OCI-LY3 (cell line): ENCODE measurements around the gene IQSEC1.

Experiments
- EZH2phosphoT487 ChIP-seq: fragments of 200-600 bp; shearing (Covaris generic); IDR thresholded peaks from 2 replicates; pipeline ENCODE4 v1.6.1; 2018; ENCODE audit warnings: antibody characterized with exemption, mixed run types, low read depth
- TF ChIP-seq, protein P1 (sequence below): fragments of 200-600, 300-600 bp; sonication (generic); IDR thresholded peaks from 2 replicates; pipeline ENCODE4 v1.5.1; 2014; ENCODE audit warnings: antibody characterized with exemption, low read length, low read depth

DNA sequence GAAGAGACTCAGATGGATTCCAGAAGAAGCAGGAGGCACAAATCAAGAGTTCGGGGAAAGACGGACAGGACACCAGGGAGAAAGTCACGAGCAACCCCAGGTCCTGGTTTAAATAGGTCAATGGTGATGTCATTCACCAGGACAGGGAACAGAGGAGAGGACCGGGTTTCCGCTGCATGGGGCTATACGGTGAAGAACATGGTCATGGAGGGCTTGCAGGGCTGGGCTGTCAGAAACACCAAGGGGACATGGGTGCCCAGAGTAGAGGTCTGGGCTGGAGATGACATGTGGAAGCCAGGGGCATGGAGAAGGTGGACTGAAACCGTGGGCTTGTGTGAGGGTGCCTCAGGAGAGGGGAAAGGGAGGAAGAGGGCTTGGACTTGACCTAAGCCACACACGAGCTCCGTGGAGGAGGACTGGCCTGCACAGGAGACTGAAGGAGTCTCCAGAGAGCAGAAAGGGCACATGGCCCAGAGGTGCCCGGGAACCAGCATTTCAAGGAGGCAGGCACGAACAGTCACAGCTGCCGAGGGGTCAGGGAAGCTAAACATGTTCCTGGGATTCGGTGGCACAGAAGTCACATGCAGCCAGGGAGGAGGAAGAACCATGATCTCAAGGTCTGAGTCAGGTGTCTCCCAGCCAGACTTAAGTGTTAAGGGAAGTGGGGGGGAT lies 177.7 kb downstream of the IQSEC1 start:
- TF ChIP-seq, protein P1, sequence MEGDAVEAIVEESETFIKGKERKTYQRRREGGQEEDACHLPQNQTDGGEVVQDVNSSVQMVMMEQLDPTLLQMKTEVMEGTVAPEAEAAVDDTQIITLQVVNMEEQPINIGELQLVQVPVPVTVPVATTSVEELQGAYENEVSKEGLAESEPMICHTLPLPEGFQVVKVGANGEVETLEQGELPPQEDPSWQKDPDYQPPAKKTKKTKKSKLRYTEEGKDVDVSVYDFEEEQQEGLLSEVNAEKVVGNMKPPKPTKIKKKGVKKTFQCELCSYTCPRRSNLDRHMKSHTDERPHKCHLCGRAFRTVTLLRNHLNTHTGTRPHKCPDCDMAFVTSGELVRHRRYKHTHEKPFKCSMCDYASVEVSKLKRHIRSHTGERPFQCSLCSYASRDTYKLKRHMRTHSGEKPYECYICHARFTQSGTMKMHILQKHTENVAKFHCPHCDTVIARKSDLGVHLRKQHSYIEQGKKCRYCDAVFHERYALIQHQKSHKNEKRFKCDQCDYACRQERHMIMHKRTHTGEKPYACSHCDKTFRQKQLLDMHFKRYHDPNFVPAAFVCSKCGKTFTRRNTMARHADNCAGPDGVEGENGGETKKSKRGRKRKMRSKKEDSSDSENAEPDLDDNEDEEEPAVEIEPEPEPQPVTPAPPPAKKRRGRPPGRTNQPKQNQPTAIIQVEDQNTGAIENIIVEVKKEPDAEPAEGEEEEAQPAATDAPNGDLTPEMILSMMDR, result no peak
- TF ChIP-seq EZH2phosphoT487, result no peak
